Gastroesophageal sphincter (tissue), 3 donors: ENCODE results near the gene GPR82.

Source experiments
- EP300 ChIP-seq: sonication (generic); formaldehyde crosslinking; IDR thresholded peaks from one replicate; pipeline ENCODE4 v1.6.1; 2017; ENCODE audit warnings: antibody characterized with exemption, mild to moderate bottlenecking
- POLR2A ChIP-seq, 2 donors: fragments of 450-650 bp; IDR thresholded peaks; one replicate each; pipeline ENCODE4 v1.6.1; 2017; ENCODE audit warnings: antibody characterized with exemption in 2 of 2, mild to moderate bottlenecking in 2 of 2, moderate library complexity in 1 of 2
- TF ChIP-seq, protein P1 (sequence below), 4 experiments: fragments of 200-600 bp in 2 of 4; fragments of 450-650 bp in 2 of 4; sonication (generic) in 1 of 4; IDR thresholded peaks; one replicate each; pipeline ENCODE4 v1.5.1; 2017 to 2019; ENCODE audit warnings: antibody characterized with exemption in 4 of 4, mild to moderate bottlenecking in 2 of 4, moderate library complexity in 2 of 4

DNA sequence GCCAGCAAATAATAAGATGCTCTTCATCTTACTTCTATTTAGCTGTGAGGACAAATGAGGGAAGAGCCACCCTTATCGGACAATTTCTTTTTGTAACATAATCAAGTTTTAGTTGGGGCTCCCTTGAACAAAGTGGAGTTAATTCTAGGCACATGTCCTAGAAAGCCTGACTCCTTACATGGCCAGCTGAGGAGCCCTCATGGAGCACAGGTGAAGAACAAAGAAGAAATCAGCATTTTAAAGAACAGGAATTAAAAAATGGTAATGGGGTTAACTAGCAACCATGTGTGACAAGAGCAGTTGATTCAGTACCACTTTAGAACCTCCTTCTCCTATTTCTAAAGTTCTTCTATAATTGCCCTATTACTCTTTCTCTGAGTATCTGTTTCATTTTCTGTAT lies 15.9 kb downstream of the GPR82 start:
- TF ChIP-seq, protein P1, sequence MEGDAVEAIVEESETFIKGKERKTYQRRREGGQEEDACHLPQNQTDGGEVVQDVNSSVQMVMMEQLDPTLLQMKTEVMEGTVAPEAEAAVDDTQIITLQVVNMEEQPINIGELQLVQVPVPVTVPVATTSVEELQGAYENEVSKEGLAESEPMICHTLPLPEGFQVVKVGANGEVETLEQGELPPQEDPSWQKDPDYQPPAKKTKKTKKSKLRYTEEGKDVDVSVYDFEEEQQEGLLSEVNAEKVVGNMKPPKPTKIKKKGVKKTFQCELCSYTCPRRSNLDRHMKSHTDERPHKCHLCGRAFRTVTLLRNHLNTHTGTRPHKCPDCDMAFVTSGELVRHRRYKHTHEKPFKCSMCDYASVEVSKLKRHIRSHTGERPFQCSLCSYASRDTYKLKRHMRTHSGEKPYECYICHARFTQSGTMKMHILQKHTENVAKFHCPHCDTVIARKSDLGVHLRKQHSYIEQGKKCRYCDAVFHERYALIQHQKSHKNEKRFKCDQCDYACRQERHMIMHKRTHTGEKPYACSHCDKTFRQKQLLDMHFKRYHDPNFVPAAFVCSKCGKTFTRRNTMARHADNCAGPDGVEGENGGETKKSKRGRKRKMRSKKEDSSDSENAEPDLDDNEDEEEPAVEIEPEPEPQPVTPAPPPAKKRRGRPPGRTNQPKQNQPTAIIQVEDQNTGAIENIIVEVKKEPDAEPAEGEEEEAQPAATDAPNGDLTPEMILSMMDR (IDR thresholded peaks at IDR 0.05): no peak
- TF ChIP-seq POLR2A (IDR thresholded peaks at IDR 0.05): no peak
- no peak for TF ChIP-seq EP300
